BLaER1 treated with 17β-estradiol and CSF1 and Interleukin-3, amounts not matched to agents 10 nM and 100 nM (cell line): ENCODE data around the gene JAG1.

Source experiments
- H3K27ac ChIP-seq, 11 experiments: shearing (Covaris generic); formaldehyde crosslinking; 2 replicates each; pipeline ENCODE4 v1.8.1; 2022
- H3K27me3 ChIP-seq, 11 experiments: shearing (Covaris generic); formaldehyde crosslinking; 2 replicates each; pipeline ENCODE4 v1.8.1; 2022
- H3K36me3 ChIP-seq, 11 experiments: shearing (Covaris generic); formaldehyde crosslinking; 2 replicates each; pipeline ENCODE4 v1.8.1; 2022
- H3K4me1 ChIP-seq, 10 experiments: shearing (Covaris generic); formaldehyde crosslinking; 2 replicates each; pipeline ENCODE4 v1.8.1; 2022
- H3K4me2 ChIP-seq, 11 experiments: shearing (Covaris generic); formaldehyde crosslinking; 2 replicates each; pipeline ENCODE4 v1.8.1; 2022
- H3K4me3 ChIP-seq, 10 experiments: shearing (Covaris generic); formaldehyde crosslinking; 2 replicates each; pipeline ENCODE4 v1.8.1; 2022
- H3K9ac ChIP-seq, 11 experiments: shearing (Covaris generic); formaldehyde crosslinking; 2 replicates each; pipeline ENCODE4 v1.8.1; 2022
- H3K9me3 ChIP-seq, 11 experiments: shearing (Covaris generic); formaldehyde crosslinking; replicated peaks in 1 of 11; 2 replicates each; pipeline ENCODE4 v1.8.1; 2022
- H4K20me1 ChIP-seq, 11 experiments: shearing (Covaris generic); formaldehyde crosslinking; 2 replicates each; pipeline ENCODE4 v1.8.1; 2022
- Cebpa-rat ChIP-seq, 11 experiments: shearing (Covaris generic); IDR thresholded peaks; 2 replicates each; pipeline ENCODE4 v1.8.1; 2022

Gene JAG1

GRCh38 chr20:10643560-10643873 lies 30.3 kb downstream of the JAG1 start:
- Histone ChIP-seq H3K27ac (no peak overlapping the region), H3K36me3 (peaks cover 0 to 96% (median 64%) of the 10 kb centered on the region in 11 experiments; a peak in 20 of 22 replicates), H3K4me1 (peaks cover 0 to 36% (median 29%) of the 10 kb centered on the region in 10 experiments; a peak in 16 of 20 replicates), H3K9ac (no peak overlapping the region), H3K9me3 (no peaks in the 10 kb centered on the region), H4K20me1 (peaks cover 0 to 41% (median 0%) of the 10 kb centered on the region in 11 experiments; a peak in 4 of 22 replicates), H3K4me3 (no peak overlapping the region), H3K4me2 (peak overlapping the region in 9 of 11 experiments; percentile 24 to 66 (median 58); a peak in 17 of 22 replicates), H3K27me3 (peaks cover 0 to 11% (median 4%) of the 10 kb centered on the region in 11 experiments; a peak in 5 of 22 replicates)
- TF ChIP-seq Cebpa-rat (IDR thresholded peaks at IDR 0.05), result no peak

- no peak overlapping the region for H3K9ac ChIP-seq
- TF ChIP-seq Cebpa-rat (IDR thresholded peaks at IDR 0.05), result no peak
- H3K4me3 ChIP-seq, result no peak overlapping the region
- H3K4me1 ChIP-seq, result peaks cover 0 to 31% (median 24%) of the 10 kb centered on the region in 10 experiments; a peak in 16 of 20 replicates
- peaks cover 0 to 8% (median 0%) of the 10 kb centered on the region in 11 experiments; a peak in 5 of 22 replicates for H3K27me3 ChIP-seq
- no peak overlapping the region; a peak in 1 of 22 replicates for H3K27ac ChIP-seq
- no peaks in the 10 kb centered on the region for H3K9me3 ChIP-seq
- peaks cover 0 to 96% (median 60%) of the 10 kb centered on the region in 11 experiments; a peak in 20 of 22 replicates for H3K36me3 ChIP-seq
- peaks cover 0 to 36% (median 0%) of the 10 kb centered on the region in 11 experiments; a peak in 3 of 22 replicates for H4K20me1 ChIP-seq
- peak overlapping the region in 9 of 11 experiments; percentile 24 to 66 (median 58); a peak in 17 of 22 replicates for H3K4me2 ChIP-seq
These were observed 30.8 kb downstream of the JAG1 start for GRCh38 chr20:10642856-10643559.

- Histone ChIP-seq H3K4me3 (no peak overlapping the region), H4K20me1 (peaks cover 0 to 28% (median 0%) of the 10 kb centered on the region in 11 experiments; a peak in 1 of 22 replicates), H3K27me3 (no peaks in the 10 kb centered on the region), H3K9ac (no peak overlapping the region), H3K27ac (no peak overlapping the region), H3K36me3 (peaks cover 0 to 96% (median 60%) of the 10 kb centered on the region in 11 experiments; a peak in 20 of 22 replicates), H3K4me2 (no peak overlapping the region), H3K4me1 (peaks cover 0 to 28% (median 23%) of the 10 kb centered on the region in 10 experiments; a peak in 16 of 20 replicates), H3K9me3 (no peaks in the 10 kb centered on the region)
- no peak for TF ChIP-seq Cebpa-rat (IDR thresholded peaks at IDR 0.05)
These were observed 31.9 kb downstream of the JAG1 start for GRCh38 chr20:10641893-10642292.

- no peak overlapping the region for H3K9ac ChIP-seq
- H3K36me3 ChIP-seq, result peaks cover 0 to 92% (median 56%) of the 10 kb centered on the region in 11 experiments; a peak in 20 of 22 replicates
- H3K9me3 ChIP-seq, result no peaks in the 10 kb centered on the region
- no peaks in the 10 kb centered on the region for H3K27me3 ChIP-seq
- peaks cover 0 to 26% (median 0%) of the 10 kb centered on the region in 11 experiments; a peak in 1 of 22 replicates for H4K20me1 ChIP-seq
- no peak for TF ChIP-seq Cebpa-rat (IDR thresholded peaks at IDR 0.05)
- no peak overlapping the region for H3K4me2 ChIP-seq
- H3K4me3 ChIP-seq, result no peak overlapping the region
- H3K4me1 ChIP-seq, result peaks cover 0 to 28% (median 23%) of the 10 kb centered on the region in 10 experiments; a peak in 16 of 20 replicates
- H3K27ac ChIP-seq, result no peak overlapping the region
These were observed 32.3 kb downstream of the JAG1 start for GRCh38 chr20:10641467-10641866.

GRCh38 chr20:10640897-10641296 lies 32.9 kb downstream of the JAG1 start:
- H3K27ac ChIP-seq, result no peak overlapping the region
- no peak overlapping the region for H3K9ac ChIP-seq
- no peaks in the 10 kb centered on the region for H3K27me3 ChIP-seq
- H3K4me2 ChIP-seq, result no peak overlapping the region
- H4K20me1 ChIP-seq, result peaks cover 0 to 26% (median 0%) of the 10 kb centered on the region in 11 experiments; a peak in 1 of 22 replicates
- no peak for TF ChIP-seq Cebpa-rat (IDR thresholded peaks at IDR 0.05)
- no peaks in the 10 kb centered on the region for H3K9me3 ChIP-seq
- H3K4me3 ChIP-seq, result no peak overlapping the region
- H3K4me1 ChIP-seq, result peaks cover 0 to 31% (median 26%) of the 10 kb centered on the region in 10 experiments; a peak in 17 of 20 replicates
- H3K36me3 ChIP-seq, result peaks cover 0 to 86% (median 55%) of the 10 kb centered on the region in 11 experiments; a peak in 20 of 22 replicates

GRCh38 chr20:10639737-10640556 lies 33.9 kb downstream of the JAG1 start:
- H4K20me1 ChIP-seq, result peaks cover 0 to 24% (median 0%) of the 10 kb centered on the region in 11 experiments; a peak in 1 of 22 replicates
- H3K27ac ChIP-seq, result no peak overlapping the region
- no peak overlapping the region for H3K9ac ChIP-seq
- peaks cover 9 to 41% (median 36%) of the 10 kb centered on the region in 10 experiments for H3K4me1 ChIP-seq
- no peaks in the 10 kb centered on the region for H3K9me3 ChIP-seq
- peaks cover 0 to under 1% (median 0%) of the 10 kb centered on the region in 11 experiments; a peak in 1 of 22 replicates for H3K27me3 ChIP-seq
- no peak overlapping the region for H3K4me2 ChIP-seq
- peaks cover 0 to 76% (median 51%) of the 10 kb centered on the region in 11 experiments; a peak in 20 of 22 replicates for H3K36me3 ChIP-seq
- TF ChIP-seq Cebpa-rat (IDR thresholded peaks at IDR 0.05), result no peak
- no peak overlapping the region for H3K4me3 ChIP-seq

GRCh38 chr20:10639077-10639736 lies 34.6 kb downstream of the JAG1 start:
- no peak for TF ChIP-seq Cebpa-rat (IDR thresholded peaks at IDR 0.05)
- Histone ChIP-seq H4K20me1 (peaks cover 0 to 21% (median 0%) of the 10 kb centered on the region in 11 experiments; a peak in 2 of 22 replicates), H3K4me2 (no peak overlapping the region), H3K9ac (no peak overlapping the region), H3K4me1 (peaks cover 16 to 41% (median 38%) of the 10 kb centered on the region in 10 experiments), H3K4me3 (no peak overlapping the region), H3K36me3 (peaks cover 0 to 69% (median 45%) of the 10 kb centered on the region in 11 experiments; a peak in 20 of 22 replicates), H3K9me3 (no peaks in the 10 kb centered on the region), H3K27ac (no peak overlapping the region), H3K27me3 (peaks cover 0 to 7% (median 0%) of the 10 kb centered on the region in 11 experiments; a peak in 4 of 22 replicates)

GRCh38 chr20:10637563-10637962 lies 36.2 kb downstream of the JAG1 start:
- no peak overlapping the region for H3K9ac ChIP-seq
- peaks cover 23 to 39% (median 34%) of the 10 kb centered on the region in 10 experiments for H3K4me1 ChIP-seq
- no peak overlapping the region for H3K27ac ChIP-seq
- no peaks in the 10 kb centered on the region for H3K9me3 ChIP-seq
- peaks cover 0 to 58% (median 45%) of the 10 kb centered on the region in 11 experiments; a peak in 20 of 22 replicates for H3K36me3 ChIP-seq
- H4K20me1 ChIP-seq, result peaks cover 0 to 15% (median 0%) of the 10 kb centered on the region in 11 experiments; a peak in 2 of 22 replicates
- peaks cover 0 to 20% (median 0%) of the 10 kb centered on the region in 11 experiments; a peak in 4 of 22 replicates for H3K27me3 ChIP-seq
- H3K4me3 ChIP-seq, result no peak overlapping the region
- H3K4me2 ChIP-seq, result no peak overlapping the region
- no peak for TF ChIP-seq Cebpa-rat (IDR thresholded peaks at IDR 0.05)
